ENCODE measurements around the gene MMADHC. TPM values are rescaled to one million over a fixed set of nuclear protein-coding genes. Genes with fewer than 3 reads are reported as not detected.

The MMADHC gene
- total and polyA plus RNA-seq, 2 of the 13 experiments (the other 11 are each of a cell fraction or from before 2014, with no cell fraction given): 90.2 to 210 TPM

DNA sequence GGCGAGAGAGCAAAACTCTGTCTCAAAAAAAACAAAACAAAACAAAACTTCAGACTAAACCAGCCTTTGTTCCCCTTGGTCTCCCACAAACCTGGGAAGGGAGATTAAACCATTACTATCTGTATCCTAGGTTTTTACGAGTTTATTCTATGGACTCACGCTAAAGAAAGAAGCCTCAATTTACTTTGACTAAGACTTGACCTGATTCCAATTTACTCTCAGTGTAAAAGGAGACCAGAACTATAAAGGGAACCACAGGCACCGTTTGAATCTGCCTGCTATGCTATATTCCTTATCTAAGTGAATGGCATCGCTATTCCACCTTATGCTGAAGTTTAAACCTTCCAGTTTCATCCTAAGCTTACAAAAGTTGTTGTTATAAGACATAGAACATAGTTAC, 46.5 kb upstream of the MMADHC start:
- ATAC-seq: no peak
- in situ Hi-C loops (cut with HindIII; ENCODE audit: extremely low pct_ligation_motif_present, low pct_unique_long_range_greater_than_20kb): no loop called here
- WGBS (ENCODE audit: low lambda C conversion rate): 80% methylated on average over 5 of the region's 5 CpGs

GRCh38 chr2:149630445-149630844, 42.9 kb upstream of the MMADHC start:
- no peaks in the 10 kb centered on the region for H3K9me3 ChIP-seq (ENCODE audit: low read length)
- WGBS (ENCODE audit: low lambda C conversion rate): 96% methylated on average over 1 of the region's 1 CpG
- H3K4me1 ChIP-seq (ENCODE audit: insufficient read depth, low read length): no peaks in the 10 kb centered on the region
- H3K9ac ChIP-seq (ENCODE audit: insufficient read depth, low read depth, low read length): no peak overlapping the region
- TF ChIP-seq JDP2 (CRISPR knock-in tag; IDR thresholded peaks at IDR 0.05; ENCODE audit: borderline replicate concordance): no peak
- TF ChIP-seq ZNF30 (CRISPR knock-in tag; IDR thresholded peaks at IDR 0.05): no peak
- no peak for TF ChIP-seq ZFP41 (CRISPR knock-in tag; IDR thresholded peaks at IDR 0.05; ENCODE audit: borderline replicate concordance)
- TF ChIP-seq ZNF446 (CRISPR knock-in tag; IDR thresholded peaks at IDR 0.05): no peak
- no peak for TF ChIP-seq USF2 (IDR thresholded peaks at IDR 0.05; ENCODE audit: low read depth, low read length)
- TF ChIP-seq USF2 (CRISPR knock-in tag; IDR thresholded peaks at IDR 0.05; ENCODE audit: borderline replicate concordance): no peak
- TF ChIP-seq ZBTB3 (CRISPR knock-in tag; IDR thresholded peaks at IDR 0.05; ENCODE audit: borderline replicate concordance, low read depth): no peak
- no peak for TF ChIP-seq ZNF709 (CRISPR knock-in tag; IDR thresholded peaks at IDR 0.05)
- no peak for TF ChIP-seq TEAD2 (CRISPR knock-in tag; IDR thresholded peaks at IDR 0.05)
- TF ChIP-seq ZNF772 (CRISPR knock-in tag; IDR thresholded peaks at IDR 0.05): no peak
- no peak for TF ChIP-seq TCF7L2 (IDR thresholded peaks at IDR 0.05; ENCODE audit: low read depth, low read length)
- TF ChIP-seq SRY (CRISPR knock-in tag; IDR thresholded peaks at IDR 0.05): no peak
- TF ChIP-seq MIER3 (CRISPR knock-in tag; IDR thresholded peaks at IDR 0.05; ENCODE audit: borderline replicate concordance): no peak
- TF ChIP-seq SKI (IDR thresholded peaks at IDR 0.05; ENCODE audit: partially characterized antibody): no peak
- no peak overlapping the region for H3K4me3 ChIP-seq (replicated peaks in 1 of 3; ENCODE audit: insufficient read depth in 1 of 3, low read depth in 2 of 3, low read length in 3 of 3)
- intact Hi-C loops (cut with micrococcal nuclease; ENCODE audit: unreplicated experiment): no loop called here
- no peaks in the 10 kb centered on the region for H3K36me3 ChIP-seq (replicated peaks in 1 of 2; ENCODE audit: control insufficient read depth in 1 of 2, insufficient read depth in 2 of 2, low read length in 2 of 2)
- CTCF ChIA-PET (ENCODE audit: low intra/inter-chr PET ratio, low total read pairs): no interaction called here
- BruUV-seq (replicated peaks): no TSS peak
- H3K27ac ChIP-seq (ENCODE audit: extremely low read length, insufficient read depth, low read length): no peak overlapping the region
- H3K27me3 ChIP-seq (ENCODE audit: control insufficient read depth in 1 of 2, insufficient read depth in 2 of 2, low read length in 2 of 2): no peaks in the 10 kb centered on the region
- no peak overlapping the region for H2AFZ ChIP-seq (ENCODE audit: low read length)
- no peaks in the 10 kb centered on the region for H4K20me1 ChIP-seq (ENCODE audit: insufficient read depth, low read length)
- in situ Hi-C loops (cut with HindIII; ENCODE audit: extremely low pct_ligation_motif_present, low pct_unique_long_range_greater_than_20kb): no loop called here
- no peaks in the 10 kb centered on the region for H3K79me2 ChIP-seq (ENCODE audit: insufficient read depth, low read length)
- ATAC-seq: no peak
- DNase-seq (ENCODE audit: low spot score): no peak
- H3K4me2 ChIP-seq (ENCODE audit: low read depth, low read length): no peak overlapping the region
- no peak for FAIRE-seq
- POLR2A ChIA-PET: no interaction called here

More for the DNA sequence above, 46.5 kb upstream of the MMADHC start:
- H4K20me1 ChIP-seq (ENCODE audit: insufficient read depth, low read length): no peaks in the 10 kb centered on the region
- CTCF ChIA-PET (ENCODE audit: low intra/inter-chr PET ratio, low total read pairs): no interaction called here
- H3K79me2 ChIP-seq (ENCODE audit: insufficient read depth, low read length): no peaks in the 10 kb centered on the region
- no peak overlapping the region for H3K4me2 ChIP-seq (ENCODE audit: low read depth, low read length)
- H3K9ac ChIP-seq (ENCODE audit: insufficient read depth, low read depth, low read length): no peak overlapping the region
- H3K27me3 ChIP-seq (ENCODE audit: control insufficient read depth in 1 of 2, insufficient read depth in 2 of 2, low read length in 2 of 2): no peaks in the 10 kb centered on the region
- DNase-seq (ENCODE audit: low spot score): no peak
- no peak for FAIRE-seq
- H3K4me1 ChIP-seq (ENCODE audit: insufficient read depth, low read length): no peaks in the 10 kb centered on the region
- POLR2A ChIA-PET: no interaction called here
- BruUV-seq (replicated peaks): no TSS peak
- H3K9me3 ChIP-seq (ENCODE audit: low read length): no peaks in the 10 kb centered on the region
- H3K36me3 ChIP-seq (replicated peaks in 1 of 2; ENCODE audit: control insufficient read depth in 1 of 2, insufficient read depth in 2 of 2, low read length in 2 of 2): no peaks in the 10 kb centered on the region
- intact Hi-C loops (cut with micrococcal nuclease; ENCODE audit: unreplicated experiment): no loop called here
- H3K27ac ChIP-seq (ENCODE audit: extremely low read length, insufficient read depth, low read length): no peak overlapping the region
- TF ChIP-seq NFIC (IDR thresholded peaks at IDR 0.05; ENCODE audit: low read length) (no peak), ARHGAP35 (CRISPR knock-in tag; IDR thresholded peaks at IDR 0.05; ENCODE audit: borderline replicate concordance) (no peak), SP2 (CRISPR knock-in tag; IDR thresholded peaks at IDR 0.05) (no peak), ZNF839 (CRISPR knock-in tag; IDR thresholded peaks at IDR 0.05; ENCODE audit: borderline replicate concordance) (no peak), POLR2G (IDR thresholded peaks at IDR 0.05; ENCODE audit: low read depth, low read length) (no peak)
- H2AFZ ChIP-seq (ENCODE audit: low read length): no peak overlapping the region
- H3K4me3 ChIP-seq (replicated peaks in 1 of 3; ENCODE audit: insufficient read depth in 1 of 3, low read depth in 2 of 3, low read length in 3 of 3): no peak overlapping the region

All from HepG2 (cell line).